Muscle layer of duodenum (tissue), 2 donors: Measurements from ENCODE around the gene BACH2.

Experiments
- H3K27ac ChIP-seq: one replicate; pipeline ENCODE4 v1.7.0; 2013; ENCODE audit warnings: mild to moderate bottlenecking, low read length
- H3K27me3 ChIP-seq: one replicate; pipeline ENCODE4 v1.7.0; 2013; ENCODE audit warnings: low read depth, mild to moderate bottlenecking, control low read depth, low read length
- H3K36me3 ChIP-seq, 2 donors: one replicate each; pipeline ENCODE4 v1.7.0; 2013; ENCODE audit warnings: low read length in 2 of 2, control low read depth in 1 of 2, mild to moderate bottlenecking in 1 of 2; ENCODE audit not compliant: insufficient read depth in 2 of 2, control insufficient read depth in 1 of 2
- H3K4me1 ChIP-seq, 2 donors: one replicate each; pipeline ENCODE4 v1.7.0; 2013; ENCODE audit warnings: low read length in 2 of 2, mild to moderate bottlenecking in 2 of 2, control low read depth in 1 of 2, moderate library complexity in 1 of 2; ENCODE audit not compliant: insufficient read depth in 2 of 2, control insufficient read depth in 1 of 2
- H3K4me3 ChIP-seq, 2 donors: one replicate each; pipeline ENCODE4 v1.7.0; 2013; ENCODE audit warnings: low read length in 2 of 2, low read depth in 1 of 2, mild to moderate bottlenecking in 1 of 2
- H3K9me3 ChIP-seq, 2 donors: one replicate each; pipeline ENCODE4 v1.7.0; 2013; ENCODE audit warnings: low read length in 2 of 2, control low read depth in 1 of 2, mild to moderate bottlenecking in 1 of 2; ENCODE audit not compliant: control insufficient read depth in 1 of 2
- donor health status: healthy.

BACH2 gene

GRCh38 chr6:90003069-90003795 lies 293.4 kb downstream of the BACH2 start:
- Histone ChIP-seq H3K4me1 (peaks cover 0 to 6% of the 10 kb centered on the region in 2 donors), H3K36me3 (peaks cover 0 to 6% of the 10 kb centered on the region in 2 donors)

GRCh38 chr6:90000864-90001731 lies 295.5 kb downstream of the BACH2 start:
- no peaks in the 10 kb centered on the region for H3K9me3 ChIP-seq
- no peaks in the 10 kb centered on the region for H3K27me3 ChIP-seq
- no peak overlapping the region for H3K4me3 ChIP-seq
- H3K36me3 ChIP-seq, result no peaks in the 10 kb centered on the region
- H3K27ac ChIP-seq, result no peak overlapping the region
- H3K4me1 ChIP-seq, result peaks cover 0 to 12% of the 10 kb centered on the region in 2 donors

More at GRCh38 chr6:90003069-90003795, 293.4 kb downstream of the BACH2 start:
- Histone ChIP-seq H3K27ac (no peak overlapping the region), H3K27me3 (no peaks in the 10 kb centered on the region), H3K4me3 (no peak overlapping the region), H3K9me3 (no peaks in the 10 kb centered on the region)

- Histone ChIP-seq H3K27ac (no peak overlapping the region), H3K4me1 (peaks cover 0 to 12% of the 10 kb centered on the region in 2 donors)
Observed at GRCh38 chr6:89999945-90000825, 296.5 kb downstream of the BACH2 start.

GRCh38 chr6:89999154-89999553 lies 297.5 kb downstream of the BACH2 start:
- no peak overlapping the region for H3K4me3 ChIP-seq
- peaks cover 0 to 12% of the 10 kb centered on the region in 2 donors for H3K4me1 ChIP-seq
- no peaks in the 10 kb centered on the region for H3K36me3 ChIP-seq
- H3K27ac ChIP-seq, result no peak overlapping the region
- no peaks in the 10 kb centered on the region for H3K9me3 ChIP-seq
- H3K27me3 ChIP-seq, result no peaks in the 10 kb centered on the region

More at GRCh38 chr6:89999945-90000825, 296.5 kb downstream of the BACH2 start:
- Histone ChIP-seq H3K4me3 (no peak overlapping the region), H3K27me3 (no peaks in the 10 kb centered on the region), H3K9me3 (no peaks in the 10 kb centered on the region), H3K36me3 (no peaks in the 10 kb centered on the region)

DNA sequence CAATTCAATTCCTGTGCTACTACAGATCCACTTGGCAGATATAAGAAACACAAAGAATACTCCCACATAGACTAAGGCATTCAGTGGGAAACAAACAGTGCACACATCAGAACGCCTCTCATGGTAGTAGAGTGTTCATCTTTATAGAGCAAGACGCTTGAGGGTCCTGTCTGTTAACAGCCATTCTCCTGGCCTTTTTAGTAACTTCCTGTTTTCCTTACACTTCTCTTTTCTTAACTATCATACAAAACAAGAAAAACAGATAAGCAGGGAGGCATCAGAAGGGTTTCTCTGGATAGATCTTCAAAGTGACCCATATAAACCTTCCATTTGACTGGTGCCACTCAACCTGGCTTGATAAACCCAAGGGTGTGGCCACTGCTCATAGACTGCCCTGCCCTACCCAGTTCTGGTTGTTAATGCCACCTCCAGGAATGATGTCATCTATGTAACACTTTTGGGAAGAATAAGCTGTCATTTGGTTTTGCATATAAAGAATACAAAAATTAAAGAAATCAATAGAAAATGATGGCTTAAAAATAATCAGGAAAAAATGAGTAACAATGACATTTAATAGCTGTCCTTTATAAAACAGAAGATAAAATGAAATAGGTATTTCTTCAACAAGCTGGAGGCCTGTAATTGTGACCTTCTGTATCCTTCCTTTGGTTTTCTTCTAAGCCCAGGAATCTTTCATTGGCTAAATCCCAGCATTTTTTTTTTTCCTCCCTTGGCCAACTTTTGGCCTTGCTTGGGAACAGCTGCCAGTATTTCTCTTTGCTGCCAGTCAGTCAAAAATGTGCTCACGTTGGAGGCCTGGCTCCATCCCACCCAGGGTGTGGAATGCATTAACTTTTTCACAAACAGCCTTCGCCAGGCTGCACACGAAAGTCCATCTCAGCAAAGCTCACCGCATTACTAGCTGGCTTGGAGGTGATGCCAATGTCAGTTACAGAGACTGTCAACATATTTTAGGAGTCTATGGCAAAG lies 298.9 kb downstream of the BACH2 start:
- no peaks in the 10 kb centered on the region for H3K27me3 ChIP-seq
- H3K36me3 ChIP-seq, result no peaks in the 10 kb centered on the region
- H3K9me3 ChIP-seq, result no peaks in the 10 kb centered on the region
- peaks cover 0 to 12% of the 10 kb centered on the region in 2 donors for H3K4me1 ChIP-seq
- no peak overlapping the region for H3K27ac ChIP-seq
- H3K4me3 ChIP-seq, result no peak overlapping the region

- Histone ChIP-seq H3K4me3 (no peak overlapping the region), H3K36me3 (no peaks in the 10 kb centered on the region)
Observed at GRCh38 chr6:89993411-89993810, 303.2 kb downstream of the BACH2 start.

DNA sequence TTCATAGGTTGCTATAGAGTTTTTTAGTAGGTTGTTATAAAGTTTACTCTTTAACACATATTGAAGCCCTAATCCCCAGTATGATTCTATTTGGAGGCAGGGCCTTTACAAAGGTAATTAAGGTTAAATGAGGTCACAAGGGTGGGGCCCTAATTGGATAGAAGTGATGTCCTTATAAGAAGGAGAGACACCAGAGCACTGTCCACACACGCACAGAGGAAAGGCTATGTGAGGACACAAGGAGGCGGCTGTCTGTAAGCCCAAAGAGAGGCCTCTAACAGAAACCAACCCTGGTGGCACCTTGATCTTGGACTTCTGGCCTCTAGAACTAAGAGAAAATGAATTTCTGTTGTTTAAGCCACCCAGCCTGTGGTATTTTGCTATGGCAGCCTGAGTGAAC lies 303.8 kb downstream of the BACH2 start:
- H3K4me1 ChIP-seq, result peaks cover 0 to 2% of the 10 kb centered on the region in 2 donors
- H3K9me3 ChIP-seq, result no peaks in the 10 kb centered on the region
- H3K36me3 ChIP-seq, result no peaks in the 10 kb centered on the region
- H3K27ac ChIP-seq, result no peak overlapping the region
- no peak overlapping the region for H3K4me3 ChIP-seq
- no peaks in the 10 kb centered on the region for H3K27me3 ChIP-seq

More at GRCh38 chr6:89993411-89993810, 303.2 kb downstream of the BACH2 start:
- Histone ChIP-seq H3K27ac (no peak overlapping the region), H3K27me3 (no peaks in the 10 kb centered on the region), H3K4me1 (peaks cover 0 to 6% of the 10 kb centered on the region in 2 donors), H3K9me3 (no peaks in the 10 kb centered on the region)

DNA sequence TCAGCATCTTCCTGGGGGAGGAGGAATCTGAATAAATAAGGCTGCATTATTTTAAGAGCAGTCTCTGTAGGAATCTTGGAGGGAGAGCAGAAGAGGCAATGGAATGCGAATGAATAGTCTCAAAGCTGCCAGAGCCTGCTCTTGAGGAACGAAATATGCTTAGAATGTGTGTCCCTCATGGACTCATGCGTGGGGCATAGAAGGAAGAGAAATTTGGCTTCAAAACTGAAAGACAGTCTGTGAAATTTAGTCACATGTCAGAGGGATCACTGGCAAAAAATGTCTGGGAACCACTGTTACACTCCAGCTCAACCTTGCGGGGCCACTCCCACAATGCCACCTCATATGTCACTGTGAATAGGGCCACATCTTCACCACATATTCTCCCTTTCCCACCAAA lies 306.9 kb downstream of the BACH2 start:
- Histone ChIP-seq H3K9me3 (no peaks in the 10 kb centered on the region), H3K27me3 (no peaks in the 10 kb centered on the region), H3K36me3 (peaks cover 0 to 3% of the 10 kb centered on the region in 2 donors), H3K27ac (no peak overlapping the region), H3K4me1 (no peaks in the 10 kb centered on the region), H3K4me3 (no peak overlapping the region)

DNA sequence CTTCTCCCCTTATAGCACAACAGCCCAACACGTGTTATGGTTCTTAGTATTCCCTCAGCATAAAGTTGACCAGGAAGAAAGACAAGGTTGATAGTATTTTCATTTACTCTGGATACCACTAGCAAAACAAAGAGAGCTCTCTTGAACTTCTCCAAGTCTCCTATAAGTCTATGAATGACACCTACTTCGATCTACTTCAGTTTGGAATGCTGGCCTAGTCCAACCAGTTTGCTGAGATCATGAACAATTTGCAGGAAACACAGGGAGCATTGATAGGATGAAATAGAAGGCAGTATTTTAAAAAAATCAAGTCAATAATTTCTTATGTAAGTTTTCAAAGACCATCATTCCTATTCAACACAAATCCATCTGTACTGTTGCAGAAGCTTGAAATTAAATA lies 308.8 kb downstream of the BACH2 start:
- H3K4me3 ChIP-seq, result no peak overlapping the region
- H3K9me3 ChIP-seq, result no peaks in the 10 kb centered on the region
- no peaks in the 10 kb centered on the region for H3K4me1 ChIP-seq
- H3K27me3 ChIP-seq, result no peaks in the 10 kb centered on the region
- peaks cover 0 to 3% of the 10 kb centered on the region in 2 donors for H3K36me3 ChIP-seq
- H3K27ac ChIP-seq, result no peak overlapping the region

DNA sequence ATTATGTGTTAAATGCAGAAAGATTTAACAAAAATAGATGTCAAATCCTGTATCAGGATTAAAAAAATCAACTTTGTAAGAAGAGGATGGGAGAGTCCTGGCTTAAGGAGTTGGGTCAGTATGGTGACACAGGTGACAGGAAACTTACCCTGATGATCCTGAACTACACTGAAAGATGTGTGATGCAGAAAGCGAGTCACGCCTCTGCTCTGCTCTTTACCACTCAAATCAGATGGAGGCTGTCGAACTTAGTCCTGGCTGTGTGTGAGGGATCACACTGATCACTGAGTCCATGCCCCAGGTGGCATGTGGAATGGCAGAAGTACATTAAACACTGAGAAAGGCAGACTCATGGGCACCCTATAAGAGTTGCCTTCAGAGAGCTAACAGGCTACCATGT lies 309.5 kb downstream of the BACH2 start:
- H3K4me1 ChIP-seq, result no peaks in the 10 kb centered on the region
- no peaks in the 10 kb centered on the region for H3K9me3 ChIP-seq
- no peak overlapping the region for H3K27ac ChIP-seq
- peaks cover 0 to 3% of the 10 kb centered on the region in 2 donors for H3K36me3 ChIP-seq
- no peaks in the 10 kb centered on the region for H3K27me3 ChIP-seq
- no peak overlapping the region for H3K4me3 ChIP-seq
